T follicular helper cell (primary cell): Measurements from ENCODE around the gene KCNJ15.
"Not testable (repeated sequence)": the region's sequence is repeated elsewhere in the genome, so short reads cannot be mapped to it uniquely, and the experiment has no call there.

Source experiments
- DNase-seq: peaks from one replicate; pipeline ENCODE4 v3.0.0-alpha.2; 2020; ENCODE audit warnings: low read depth
- total RNA-seq, 2 experiments: gene quantifications; one replicate each; lab custom pipeline; 2026; lab: John Stamatoyannopoulos, UW

KCNJ15 gene
- 0.36 to 0.56 reads per million in 2 experiments for total RNA-seq

- DNase-seq, result no peak
Measured at GRCh38 chr21:38256599-38257302, at the start of gene KCNJ15. Gene KCNJ15 (plus strand): TSS chr21:38256991. CDS start chr21:38299262, 42,271 bp downstream.

- no peak for DNase-seq
Measured at GRCh38 chr21:38208118-38208517, 48.7 kb upstream of the KCNJ15 start.

- no peak for DNase-seq
Measured at GRCh38 chr21:38211321-38211720, 45.5 kb upstream of the KCNJ15 start.

- DNase-seq, result no peak
Measured at GRCh38 chr21:38212706-38213105, 44.1 kb upstream of the KCNJ15 start.

- peak; percentile 57 for DNase-seq
Measured at GRCh38 chr21:38219049-38219628, 37.7 kb upstream of the KCNJ15 start.

GRCh38 chr21:38220270-38220737 lies 36.5 kb upstream of the KCNJ15 start:
- no peak for DNase-seq

GRCh38 chr21:38221594-38221993 lies 35.2 kb upstream of the KCNJ15 start:
- no peak for DNase-seq

GRCh38 chr21:38223893-38224540 lies 32.8 kb upstream of the KCNJ15 start:
- no peak for DNase-seq

- DNase-seq, result no peak
Measured at GRCh38 chr21:38227401-38227800, 29.4 kb upstream of the KCNJ15 start.

- no peak for DNase-seq
Measured at GRCh38 chr21:38228115-38228514, 28.7 kb upstream of the KCNJ15 start.

GRCh38 chr21:38228537-38228936 lies 28.3 kb upstream of the KCNJ15 start:
- no peak for DNase-seq

GRCh38 chr21:38229260-38229877 lies 27.4 kb upstream of the KCNJ15 start:
- no peak for DNase-seq

- DNase-seq, result no peak
Measured at GRCh38 chr21:38234395-38235142, 22.2 kb upstream of the KCNJ15 start.

- DNase-seq, result not testable (repeated sequence)
Measured at GRCh38 chr21:38235251-38235650, 21.5 kb upstream of the KCNJ15 start.

- DNase-seq, result no peak
Measured at GRCh38 chr21:38236232-38236631, 20.6 kb upstream of the KCNJ15 start.

- no peak for DNase-seq
Measured at GRCh38 chr21:38239672-38240071, 17.1 kb upstream of the KCNJ15 start.

- no peak for DNase-seq
Measured at GRCh38 chr21:38240129-38240528, 16.7 kb upstream of the KCNJ15 start.

GRCh38 chr21:38241029-38241740 lies 15.6 kb upstream of the KCNJ15 start:
- no peak for DNase-seq

- no peak for DNase-seq
Measured at GRCh38 chr21:38242061-38242460, 14.7 kb upstream of the KCNJ15 start.

GRCh38 chr21:38243732-38244406 lies 12.9 kb upstream of the KCNJ15 start:
- DNase-seq, result no peak

GRCh38 chr21:38244407-38244787 lies 12.4 kb upstream of the KCNJ15 start:
- no peak for DNase-seq
